Measurements from ENCODE around the gene CTSZ. TPM values are rescaled to one million over a fixed set of nuclear protein-coding genes. Genes with fewer than 3 reads are reported as not detected.

Gene CTSZ
- total RNA-seq, 1 donor from 2014 or later = 61.4 TPM

DNA sequence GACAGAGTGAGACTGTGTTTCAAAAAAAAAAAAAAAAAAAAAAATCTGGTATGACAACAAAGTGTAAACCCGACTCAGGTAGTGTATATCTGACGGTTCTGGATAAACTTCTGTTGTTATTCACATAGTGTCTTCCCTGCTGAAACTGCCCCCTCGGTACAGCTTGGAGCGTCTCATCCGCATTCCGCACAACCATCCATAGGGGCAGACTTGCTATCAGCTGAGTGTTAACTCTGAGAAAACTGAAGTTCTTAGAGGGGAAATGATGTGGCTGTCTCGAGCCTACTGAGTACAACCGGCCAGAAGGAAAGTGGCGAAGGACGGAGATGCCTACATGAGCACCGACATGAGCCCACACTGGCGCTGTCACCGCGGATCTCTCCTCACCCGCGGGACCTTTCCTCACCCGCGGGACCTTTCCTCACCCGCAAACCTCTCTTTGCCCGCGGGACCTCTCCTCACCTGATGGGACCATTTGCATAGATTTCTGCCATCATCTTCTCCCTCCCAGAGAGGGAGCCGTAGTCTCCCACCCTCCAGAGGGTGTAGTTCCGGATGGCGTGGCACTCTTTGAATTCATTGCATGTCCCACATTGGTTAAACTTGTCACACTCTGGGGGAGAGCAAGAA is 9.8 kb downstream of the CTSZ start:
- Mint-ChIP-seq H3K4me3 (ENCODE audit: low read depth) (no peak overlapping the region), H3K27me3 (no peaks in the 10 kb centered on the region), H3K9me3 (ENCODE audit: low read depth) (no peaks in the 10 kb centered on the region), H3K4me1 (ENCODE audit: low read depth) (peaks cover 15% of the 10 kb centered on the region), H3K36me3 (ENCODE audit: insufficient read depth) (peaks cover 47% of the 10 kb centered on the region), H3K27ac (peak overlapping the region; percentile 60)
- TF ChIP-seq, protein P1, sequence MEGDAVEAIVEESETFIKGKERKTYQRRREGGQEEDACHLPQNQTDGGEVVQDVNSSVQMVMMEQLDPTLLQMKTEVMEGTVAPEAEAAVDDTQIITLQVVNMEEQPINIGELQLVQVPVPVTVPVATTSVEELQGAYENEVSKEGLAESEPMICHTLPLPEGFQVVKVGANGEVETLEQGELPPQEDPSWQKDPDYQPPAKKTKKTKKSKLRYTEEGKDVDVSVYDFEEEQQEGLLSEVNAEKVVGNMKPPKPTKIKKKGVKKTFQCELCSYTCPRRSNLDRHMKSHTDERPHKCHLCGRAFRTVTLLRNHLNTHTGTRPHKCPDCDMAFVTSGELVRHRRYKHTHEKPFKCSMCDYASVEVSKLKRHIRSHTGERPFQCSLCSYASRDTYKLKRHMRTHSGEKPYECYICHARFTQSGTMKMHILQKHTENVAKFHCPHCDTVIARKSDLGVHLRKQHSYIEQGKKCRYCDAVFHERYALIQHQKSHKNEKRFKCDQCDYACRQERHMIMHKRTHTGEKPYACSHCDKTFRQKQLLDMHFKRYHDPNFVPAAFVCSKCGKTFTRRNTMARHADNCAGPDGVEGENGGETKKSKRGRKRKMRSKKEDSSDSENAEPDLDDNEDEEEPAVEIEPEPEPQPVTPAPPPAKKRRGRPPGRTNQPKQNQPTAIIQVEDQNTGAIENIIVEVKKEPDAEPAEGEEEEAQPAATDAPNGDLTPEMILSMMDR (IDR thresholded peaks at IDR 0.05; ENCODE audit: unreplicated experiment) = no peak
- no peak for DNase-seq (ENCODE audit: low spot score, unreplicated experiment)

DNA sequence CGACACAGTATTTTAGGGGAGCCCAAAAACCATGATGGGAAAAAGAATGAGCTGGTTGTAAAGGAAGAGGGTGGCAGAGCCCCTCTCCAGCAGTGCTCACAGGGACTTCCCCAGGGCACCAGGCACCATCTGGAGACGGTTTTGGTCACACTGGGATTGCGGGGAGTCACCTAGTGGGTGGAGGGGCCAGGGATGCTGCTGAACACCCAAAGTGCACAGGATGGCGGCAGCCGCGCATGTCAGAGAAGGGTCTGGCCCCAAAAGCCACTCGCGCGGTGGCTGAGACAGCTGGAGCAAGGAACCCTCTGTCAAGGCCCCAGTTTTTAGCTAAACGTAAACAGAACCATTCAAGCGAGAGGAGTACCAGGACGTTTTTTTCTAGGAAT is 10.8 kb downstream of the CTSZ start:
- DNase-seq (ENCODE audit: low spot score, unreplicated experiment) = no peak
- Mint-ChIP-seq H3K36me3 (ENCODE audit: insufficient read depth) (peaks cover 50% of the 10 kb centered on the region), H3K27ac (peak overlapping the region; percentile 87), H3K27me3 (no peaks in the 10 kb centered on the region), H3K9me3 (ENCODE audit: low read depth) (no peaks in the 10 kb centered on the region), H3K4me3 (ENCODE audit: low read depth) (no peak overlapping the region), H3K4me1 (ENCODE audit: low read depth) (peaks cover 21% of the 10 kb centered on the region)
- TF ChIP-seq, protein P1 (IDR thresholded peaks at IDR 0.05; ENCODE audit: unreplicated experiment) = no peak

DNA sequence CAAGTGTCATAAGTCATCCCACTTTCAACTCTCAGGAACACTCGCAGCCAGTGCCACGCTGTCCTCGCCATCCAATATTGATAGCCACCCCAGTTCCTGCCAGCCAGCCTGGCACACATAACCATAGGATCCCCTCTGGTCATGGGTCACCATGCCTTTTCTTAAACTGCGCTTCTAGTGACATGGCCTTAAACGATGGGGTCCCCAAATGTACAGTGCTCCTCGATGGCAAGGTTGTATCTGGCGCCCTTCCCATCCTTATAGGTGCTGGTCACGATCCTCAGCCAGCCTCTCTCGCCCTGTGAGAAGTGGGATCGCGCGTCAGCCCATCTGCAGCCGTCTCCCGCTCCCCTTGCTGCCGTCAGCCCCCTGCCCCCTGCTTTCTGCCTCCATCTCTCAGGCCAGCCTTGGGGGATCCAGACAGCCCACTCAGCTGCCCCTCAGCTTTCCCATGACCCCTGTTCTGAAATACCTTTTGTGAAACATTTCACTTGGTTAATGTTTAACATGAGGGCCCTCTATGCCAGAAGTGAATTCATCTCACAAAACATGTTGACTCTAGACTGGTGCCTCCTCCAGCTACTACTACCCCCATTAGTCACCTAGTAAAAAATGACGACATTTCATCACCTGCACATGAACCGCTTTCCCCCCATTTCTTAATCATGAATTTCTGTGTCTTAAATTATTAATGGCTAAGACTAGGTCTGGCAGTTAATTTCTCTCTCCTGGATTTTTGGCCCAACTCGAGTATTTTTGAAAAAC is 11.4 kb downstream of the CTSZ start:
- Mint-ChIP-seq H3K4me3 (ENCODE audit: low read depth) (peak overlapping the region; percentile 36), H3K27me3 (no peaks in the 10 kb centered on the region), H3K27ac (peak overlapping the region; percentile 87), H3K36me3 (ENCODE audit: insufficient read depth) (peaks cover 53% of the 10 kb centered on the region), H3K9me3 (ENCODE audit: low read depth) (no peaks in the 10 kb centered on the region), H3K4me1 (ENCODE audit: low read depth) (peaks cover 21% of the 10 kb centered on the region)
- DNase-seq (ENCODE audit: low spot score, unreplicated experiment) = no peak
- TF ChIP-seq, protein P1 (IDR thresholded peaks at IDR 0.05; ENCODE audit: unreplicated experiment) = no peak

DNA sequence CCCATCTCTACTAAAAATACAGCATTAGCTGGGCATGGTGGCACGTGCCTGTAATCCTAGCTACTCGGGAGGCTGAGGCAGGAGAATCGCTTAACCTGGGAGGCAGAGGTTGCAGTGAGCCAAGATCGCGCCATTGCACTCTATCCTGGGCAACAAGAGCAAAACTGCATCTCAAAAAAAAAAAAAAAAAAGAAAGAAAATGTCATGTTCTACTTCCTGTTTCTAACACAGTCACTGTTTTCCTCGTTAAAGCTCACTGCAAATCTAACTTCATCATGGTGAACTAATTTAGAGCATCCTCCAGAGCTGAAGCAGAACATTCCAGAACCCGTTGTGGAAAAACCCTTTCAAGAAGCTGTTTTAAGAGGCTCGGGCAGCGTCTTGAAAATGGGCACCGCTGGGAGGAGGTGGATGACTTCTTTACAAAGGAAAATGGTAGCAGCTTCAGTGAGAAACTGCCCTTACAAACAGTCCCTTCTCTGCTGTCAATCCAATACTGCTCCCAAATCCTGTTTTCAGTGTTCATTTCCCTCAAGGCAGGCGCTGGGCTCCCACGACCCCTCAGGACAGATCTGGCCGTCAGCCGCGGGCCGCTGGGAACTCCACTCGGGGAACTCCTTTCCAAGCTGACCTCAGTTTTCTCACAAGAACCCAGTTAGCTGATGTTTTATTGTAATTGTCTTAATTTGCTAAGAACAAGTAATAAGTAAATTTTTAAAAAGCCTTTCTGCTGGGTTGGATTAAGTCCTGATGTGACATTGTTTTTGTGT is 12.5 kb downstream of the CTSZ start:
- Mint-ChIP-seq H3K4me3 (ENCODE audit: low read depth) (no peak overlapping the region), H3K36me3 (ENCODE audit: insufficient read depth) (peaks cover 51% of the 10 kb centered on the region), H3K27ac (no peak overlapping the region), H3K9me3 (ENCODE audit: low read depth) (no peaks in the 10 kb centered on the region), H3K27me3 (no peaks in the 10 kb centered on the region), H3K4me1 (ENCODE audit: low read depth) (peaks cover 21% of the 10 kb centered on the region)
- no peak for DNase-seq (ENCODE audit: low spot score, unreplicated experiment)
- TF ChIP-seq, protein P1 (IDR thresholded peaks at IDR 0.05; ENCODE audit: unreplicated experiment) = no peak
